NCI-H1930 (cell line): Measurements from ENCODE around the gene FNDC3B.

Experiments
- DNase-seq, 2 experiments: peaks; one replicate each; lab custom pipeline; 2025; lab: John Stamatoyannopoulos, UW

FNDC3B gene

GRCh38 chr3:172137287-172138192 lies 98.2 kb downstream of the FNDC3B start:
- no peak for DNase-seq

GRCh38 chr3:172138193-172138537 lies 98.8 kb downstream of the FNDC3B start:
- no peak for DNase-seq

GRCh38 chr3:172138792-172139507 lies 99.6 kb downstream of the FNDC3B start:
- DNase-seq = no peak

- DNase-seq = no peak
Measured at GRCh38 chr3:172139528-172140276, 100.3 kb downstream of the FNDC3B start.

GRCh38 chr3:172140499-172141391 lies 101.4 kb downstream of the FNDC3B start:
- no peak for DNase-seq

GRCh38 chr3:172142051-172142863 lies 102.9 kb downstream of the FNDC3B start:
- no peak for DNase-seq

- no peak for DNase-seq
Measured at GRCh38 chr3:172142864-172143451, 103.6 kb downstream of the FNDC3B start.

GRCh38 chr3:172143739-172144497 lies 104.5 kb downstream of the FNDC3B start:
- no peak for DNase-seq

- no peak for DNase-seq
Measured at GRCh38 chr3:172144601-172145000, 105.2 kb downstream of the FNDC3B start.

- no peak for DNase-seq
Measured at GRCh38 chr3:172145031-172145686, 105.8 kb downstream of the FNDC3B start.

GRCh38 chr3:172146349-172146748 lies 107.0 kb downstream of the FNDC3B start:
- DNase-seq = no peak

- no peak for DNase-seq
Measured at GRCh38 chr3:172147113-172147818, 107.9 kb downstream of the FNDC3B start.

- DNase-seq = no peak
Measured at GRCh38 chr3:172148241-172148640, 108.9 kb downstream of the FNDC3B start.

- no peak for DNase-seq
Measured at GRCh38 chr3:172148702-172149565, 109.6 kb downstream of the FNDC3B start.

GRCh38 chr3:172150268-172150667 lies 110.9 kb downstream of the FNDC3B start:
- no peak for DNase-seq

GRCh38 chr3:172150913-172151650 lies 111.7 kb downstream of the FNDC3B start:
- DNase-seq = no peak
